IMR-90 (cell line): ENCODE measurements around the gene ZNF84. TPM values are rescaled to one million over a fixed set of nuclear protein-coding genes. Genes with fewer than 3 reads are reported as not detected.

Experiments
- ATAC-seq: fragments of 200-7000 bp; cut with Tn5 transposase; 2 replicates; pipeline ENCODE4 v1.9.1; 2020; ENCODE audit warnings: low read depth, mild to moderate bottlenecking, moderate library complexity
- BruUV-seq: library from RNA; stranded (reverse); fragments of 400-500 nt; replicated peaks from 2 replicates; lab custom pipeline; 2021; lab: Mats Ljungman, UMichigan
- CTCF ChIA-PET: fragments of 300-600 bp; formaldehyde crosslinking; extraction: SDS; loops from one replicate; lab custom pipeline; 2021; ENCODE audit warnings: antibody characterized with exemption; lab: Yijun Ruan, JAX
- POLR2A ChIA-PET: fragments of 300-600 bp; sonication (Branson Sonifier 250); formaldehyde crosslinking; loops from one replicate; lab custom pipeline; 2022; ENCODE audit warnings: antibody characterized with exemption; ENCODE audit not compliant: unreplicated experiment; lab: Charles Lee
- DNase-seq: peaks from one replicate; pipeline ENCODE4 v3.0.0; 2013
- H2AFZ ChIP-seq: replicated peaks from 2 replicates; pipeline ENCODE3; 2013; ENCODE audit warnings: low read length, mild to moderate bottlenecking; ENCODE audit not compliant: poor library complexity
- H2AK5ac ChIP-seq: 2 replicates; pipeline ENCODE4 v1.6.1; 2013; ENCODE audit warnings: low read depth, low read length, inconsistent platforms
- H2AK9ac ChIP-seq: replicated peaks from 2 replicates; pipeline ENCODE3; 2013; ENCODE audit warnings: mild to moderate bottlenecking, low read depth, low read length, moderate library complexity; ENCODE audit not compliant: poor library complexity
- H2BK120ac ChIP-seq: 2 replicates; pipeline ENCODE4 v1.6.1; 2013; ENCODE audit warnings: low read depth, low read length, inconsistent platforms
- H2BK15ac ChIP-seq: 3 replicates; pipeline ENCODE4 v1.6.1; 2013; ENCODE audit warnings: low read depth, low read length, inconsistent platforms
- H2BK20ac ChIP-seq: 2 replicates; pipeline ENCODE4 v1.6.1; 2013; ENCODE audit warnings: low read depth, mild to moderate bottlenecking, inconsistent platforms, low read length, moderate library complexity
- H2BK5ac ChIP-seq: 2 replicates; pipeline ENCODE4 v1.6.1; 2013; ENCODE audit warnings: mild to moderate bottlenecking, low read depth, low read length, inconsistent platforms; ENCODE audit not compliant: poor library complexity, severe bottlenecking
- H3K14ac ChIP-seq: replicated peaks from 2 replicates; pipeline ENCODE4 v1.6.1; 2013; ENCODE audit warnings: low read depth, low read length, inconsistent platforms
- H3K18ac ChIP-seq: 2 replicates; pipeline ENCODE4 v1.6.1; 2013; ENCODE audit warnings: low read depth, low read length, control low read depth
- H3K23ac ChIP-seq: 2 replicates; pipeline ENCODE4 v1.6.1; 2013; ENCODE audit warnings: low read depth, low read length, inconsistent platforms
- H3K27ac ChIP-seq: 2 replicates; pipeline ENCODE4 v1.5.1; 2013; ENCODE audit warnings: mild to moderate bottlenecking, control low read depth, low read length; ENCODE audit not compliant: insufficient read depth
- H3K27me3 ChIP-seq: 2 replicates; pipeline ENCODE4 v1.6.1; 2013; ENCODE audit warnings: low read length; ENCODE audit not compliant: control insufficient read depth, insufficient read depth
- H3K36me3 ChIP-seq: 2 replicates; pipeline ENCODE4 v1.6.1; 2013; ENCODE audit warnings: low read length, mixed read lengths; ENCODE audit not compliant: control insufficient read depth, insufficient read depth
- H3K4ac ChIP-seq: 2 replicates; pipeline ENCODE4 v1.6.1; 2013; ENCODE audit warnings: low read depth, low read length, inconsistent platforms
- H3K4me1 ChIP-seq: 2 replicates; pipeline ENCODE4 v1.6.1; 2013; ENCODE audit warnings: low read length, mixed read lengths; ENCODE audit not compliant: control insufficient read depth, insufficient read depth
- H3K4me2 ChIP-seq: 2 replicates; pipeline ENCODE4 v1.6.1; 2013; ENCODE audit warnings: low read depth, mild to moderate bottlenecking, control low read depth, low read length, moderate library complexity
- H3K4me3 ChIP-seq: 2 replicates; pipeline ENCODE4 v1.5.1; 2013; ENCODE audit warnings: low read depth, mild to moderate bottlenecking, control low read depth, low read length, moderate library complexity; ENCODE audit not compliant: insufficient read depth
- H3K56ac ChIP-seq: 2 replicates; pipeline ENCODE4 v1.6.1; 2013; ENCODE audit warnings: low read length, inconsistent platforms; ENCODE audit not compliant: insufficient read depth; ENCODE audit errors: extremely low read depth
- H3K79me1 ChIP-seq, 2 experiments: 2 replicates each; pipeline ENCODE4 v1.6.1; 2013; ENCODE audit warnings: low read length in 2 of 2, inconsistent platforms in 1 of 2, low read depth in 1 of 2
- H3K9ac ChIP-seq: 2 replicates; pipeline ENCODE4 v1.6.1; 2013; ENCODE audit warnings: low read depth, low read length, control low read depth
- H3K9me1 ChIP-seq: 2 replicates; pipeline ENCODE4 v1.6.1; 2013; ENCODE audit warnings: low read length, inconsistent platforms; ENCODE audit not compliant: insufficient read depth
- H3K9me3 ChIP-seq: 2 replicates; pipeline ENCODE4 v1.6.1; 2013; ENCODE audit warnings: low read length; ENCODE audit not compliant: control insufficient read depth, insufficient read depth
- H4K20me1 ChIP-seq: 2 replicates; pipeline ENCODE4 v1.6.1; 2013; ENCODE audit warnings: low read length, inconsistent platforms; ENCODE audit not compliant: insufficient read depth
- H4K5ac ChIP-seq: 2 replicates; pipeline ENCODE4 v1.6.1; 2013; ENCODE audit warnings: mild to moderate bottlenecking, low read depth, low read length, control low read depth
- H4K8ac ChIP-seq, 2 experiments: 2 replicates each; pipeline ENCODE4 v1.6.1; 2013; ENCODE audit warnings: low read depth in 2 of 2, low read length in 2 of 2, control low read depth in 1 of 2, inconsistent platforms in 1 of 2
- H4K91ac ChIP-seq: 2 replicates; pipeline ENCODE4 v1.6.1; 2013; ENCODE audit warnings: low read depth, low read length, inconsistent platforms; ENCODE audit not compliant: insufficient read depth
- BHLHE40 ChIP-seq: fragments of 150-350 bp; IDR thresholded peaks from 2 replicates; pipeline ENCODE4 v1.6.1; 2016; ENCODE audit warnings: mild to moderate bottlenecking, low read depth, low read length
- CEBPB ChIP-seq: IDR thresholded peaks from 2 replicates; pipeline ENCODE4 v1.6.1; 2012; ENCODE audit warnings: low read depth, low read length, improper control_type of control experiment
- CHD1 ChIP-seq: IDR thresholded peaks from 2 replicates; pipeline ENCODE4 v1.6.1; 2012; ENCODE audit warnings: low read depth, low read length, improper control_type of control experiment
- FOS ChIP-seq: fragments of 150-350 bp; IDR thresholded peaks from 2 replicates; pipeline ENCODE4 v1.6.1; 2016; ENCODE audit warnings: low read depth, low read length
- MAFK ChIP-seq: IDR thresholded peaks from 2 replicates; pipeline ENCODE4 v1.6.1; 2012; ENCODE audit warnings: low read depth, low read length, improper control_type of control experiment
- MAZ ChIP-seq: IDR thresholded peaks from 2 replicates; pipeline ENCODE4 v1.6.1; 2012; ENCODE audit warnings: low read depth, mild to moderate bottlenecking, low read length, improper control_type of control experiment, moderate library complexity, borderline replicate concordance
- NFE2L2 ChIP-seq: fragments of 150-350 bp; IDR thresholded peaks from 2 replicates; pipeline ENCODE4 v1.6.1; 2016; ENCODE audit warnings: low read depth, mild to moderate bottlenecking, low read length
- POLR2A ChIP-seq: IDR thresholded peaks from 2 replicates; pipeline ENCODE4 v1.6.1; 2012; ENCODE audit warnings: mild to moderate bottlenecking, low read depth, low read length
- RAD21 ChIP-seq: IDR thresholded peaks from 2 replicates; pipeline ENCODE4 v1.6.1; 2012; ENCODE audit warnings: low read length, improper control_type of control experiment
- RCOR1 ChIP-seq: IDR thresholded peaks from 2 replicates; pipeline ENCODE4 v1.6.1; 2012; ENCODE audit warnings: mild to moderate bottlenecking, low read length, improper control_type of control experiment; ENCODE audit not compliant: insufficient replicate concordance
- RFX5 ChIP-seq: IDR thresholded peaks from 2 replicates; pipeline ENCODE4 v1.8.0; 2012; ENCODE audit warnings: low read depth, mild to moderate bottlenecking, low read length, moderate library complexity
- SMC3 ChIP-seq: fragments of 150-350 bp; IDR thresholded peaks from 2 replicates; pipeline ENCODE4 v1.6.1; 2016; ENCODE audit warnings: low read depth, mild to moderate bottlenecking, antibody characterized with exemption, low read length, moderate library complexity
- WGBS, 2 experiments: methylation state at CpG; one replicate each; pipeline versions ENCODE4 v1.1.5 to v1.1.7; 2013; ENCODE audit warnings: missing lambda C conversion rate in 2 of 2; ENCODE audit not compliant: insufficient read length in 1 of 2; ENCODE audit errors: extremely low coverage in 2 of 2; 5-methylcytosine and 5-hydroxymethylcytosine counted together
- dilution Hi-C: fragments of 300-500 bp; cut with HindIII; formaldehyde crosslinking; loops from one replicate; pipeline ENCODE4 v1.14.3; 2018; ENCODE audit warnings: low sequenced_read_pairs; ENCODE audit not compliant: unreplicated experiment
- in situ Hi-C: fragments of 300-500 bp; cut with MboI; formaldehyde crosslinking; loops from 3 replicates; pipeline ENCODE4 v1.14.3; 2019; ENCODE audit warnings: low sequenced_read_pairs, inconsistent platforms, mixed read lengths
- intact Hi-C: fragments of 100-400 bp; cut with micrococcal nuclease; formaldehyde crosslinking; loops from 2 replicates; pipeline ENCODE4 v1.10.0; 2022
- polyA plus RNA-seq, 3 experiments: library from polyadenylated mRNA; depleted of rRNA; stranded (reverse); fragments of >200 nt; gene quantifications; 2 replicates each; pipeline ENCODE4 v1.2.3, GENCODE V29; 2012; ENCODE audit warnings: low replicate concordance in 1 of 3
- total RNA-seq: library from RNA; depleted of rRNA; stranded (reverse); fragments of >200 nt; gene quantifications from 2 replicates; pipeline ENCODE4 v1.2.3, GENCODE V29; 2012
- TF ChIP-seq, protein P1 (sequence below): conservative IDR thresholded peaks from 2 replicates; pipeline ENCODE4 v1.5.1; 2012; ENCODE audit warnings: mild to moderate bottlenecking, low read depth, low read length, improper control_type of control experiment
- TF ChIP-seq, protein P2 (sequence below): fragments of 150-350 bp; IDR thresholded peaks from 2 replicates; pipeline ENCODE4 v1.6.1; 2017; ENCODE audit warnings: mild to moderate bottlenecking, antibody characterized with exemption, low read length, low read depth
- TF ChIP-seq, protein P3 (sequence below): fragments of 150-350 bp; IDR thresholded peaks from 2 replicates; pipeline ENCODE4 v1.6.1; 2016; ENCODE audit warnings: low read depth, mild to moderate bottlenecking, low read length, moderate library complexity, borderline replicate concordance

ZNF84 gene
- total and polyA plus RNA-seq, 2 of the 4 experiments (the other 2 are of a cell fraction), result 14.9 to 38.5 TPM

DNA sequence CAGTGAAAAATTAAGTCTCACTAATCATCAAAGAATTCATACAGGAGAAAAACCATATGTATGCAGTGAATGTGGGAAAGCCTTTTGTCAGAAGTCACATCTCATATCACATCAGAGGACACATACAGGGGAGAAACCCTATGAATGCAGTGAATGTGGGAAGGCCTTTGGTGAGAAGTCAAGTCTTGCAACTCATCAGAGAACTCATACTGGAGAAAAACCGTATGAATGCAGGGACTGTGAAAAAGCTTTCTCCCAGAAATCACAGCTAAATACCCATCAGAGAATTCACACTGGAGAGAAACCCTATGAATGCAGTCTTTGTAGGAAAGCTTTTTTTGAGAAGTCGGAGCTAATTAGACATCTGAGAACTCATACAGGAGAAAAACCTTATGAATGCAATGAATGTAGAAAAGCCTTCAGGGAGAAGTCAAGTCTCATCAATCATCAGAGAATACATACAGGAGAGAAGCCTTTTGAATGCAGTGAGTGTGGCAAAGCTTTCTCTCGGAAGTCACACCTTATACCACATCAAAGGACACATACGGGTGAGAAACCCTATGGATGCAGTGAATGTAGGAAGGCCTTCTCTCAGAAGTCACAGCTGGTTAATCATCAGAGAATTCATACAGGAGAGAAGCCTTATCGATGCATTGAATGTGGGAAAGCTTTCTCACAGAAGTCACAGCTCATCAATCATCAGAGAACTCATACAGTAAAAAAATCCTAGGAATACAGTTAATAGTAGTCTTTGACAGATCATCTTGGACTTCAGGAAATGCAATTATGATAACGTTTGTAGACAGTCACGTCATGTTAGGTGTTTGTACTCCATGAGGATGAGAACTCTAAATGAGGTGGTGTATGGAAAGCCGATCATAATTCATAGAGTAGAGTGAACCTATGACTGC lies 21.1 kb downstream of the ZNF84 start:
- no peaks in the 10 kb centered on the region for H3K4me1 ChIP-seq
- H2AFZ ChIP-seq, result no peak overlapping the region
- H3K4me3 ChIP-seq, result no peak overlapping the region
- no peak overlapping the region for H2BK20ac ChIP-seq
- H3K9me1 ChIP-seq, result no peaks in the 10 kb centered on the region
- no TSS peak for BruUV-seq
- H3K27ac ChIP-seq, result no peak overlapping the region
- no peak for ATAC-seq
- in situ Hi-C loops, result no loop called here
- WGBS, 2 experiments, result no CpG with 5 or more reads among the region's 8 CpGs
- H4K5ac ChIP-seq, result no peak overlapping the region
- H2BK120ac ChIP-seq, result no peak overlapping the region
- H2BK5ac ChIP-seq, result no peak overlapping the region
- no peak overlapping the region for H4K91ac ChIP-seq
- H3K36me3 ChIP-seq, result peaks cover 31% of the 10 kb centered on the region
- no peak overlapping the region for H2AK5ac ChIP-seq
- H3K56ac ChIP-seq, result no peak overlapping the region
- no peak overlapping the region for H3K9ac ChIP-seq
- H3K23ac ChIP-seq, result no peak overlapping the region
- H3K4ac ChIP-seq, result no peak overlapping the region
- no peak overlapping the region for H4K8ac ChIP-seq
- intact Hi-C loops, result no loop called here
- H3K9me3 ChIP-seq, result peaks cover 77% of the 10 kb centered on the region
- H3K14ac ChIP-seq, result no peak overlapping the region
- H3K79me1 ChIP-seq, result no peaks in the 10 kb centered on the region
- no peak overlapping the region for H3K18ac ChIP-seq
- no peak overlapping the region for H3K4me2 ChIP-seq
- ChIA-PET POLR2A (interaction anchor here (0.6 kb wide), 1 partner anchor 10 kb away, joined by 3 read pairs; no protein-coding TSS in a partner anchor), CTCF (no interaction called here)
- no peaks in the 10 kb centered on the region for H4K20me1 ChIP-seq
- no peak overlapping the region for H2BK15ac ChIP-seq
- no peak overlapping the region for H2AK9ac ChIP-seq
- dilution Hi-C loops, result no loop called here
- H3K27me3 ChIP-seq, result no peaks in the 10 kb centered on the region
- DNase-seq, result peak; percentile 2
- no peak for TF ChIP-seq FOS
- no peak for TF ChIP-seq MAFK
- no peak for TF ChIP-seq RCOR1
- TF ChIP-seq CHD1, result no peak
- TF ChIP-seq CEBPB, result no peak
- TF ChIP-seq RFX5, result no peak
- TF ChIP-seq, protein P1, sequence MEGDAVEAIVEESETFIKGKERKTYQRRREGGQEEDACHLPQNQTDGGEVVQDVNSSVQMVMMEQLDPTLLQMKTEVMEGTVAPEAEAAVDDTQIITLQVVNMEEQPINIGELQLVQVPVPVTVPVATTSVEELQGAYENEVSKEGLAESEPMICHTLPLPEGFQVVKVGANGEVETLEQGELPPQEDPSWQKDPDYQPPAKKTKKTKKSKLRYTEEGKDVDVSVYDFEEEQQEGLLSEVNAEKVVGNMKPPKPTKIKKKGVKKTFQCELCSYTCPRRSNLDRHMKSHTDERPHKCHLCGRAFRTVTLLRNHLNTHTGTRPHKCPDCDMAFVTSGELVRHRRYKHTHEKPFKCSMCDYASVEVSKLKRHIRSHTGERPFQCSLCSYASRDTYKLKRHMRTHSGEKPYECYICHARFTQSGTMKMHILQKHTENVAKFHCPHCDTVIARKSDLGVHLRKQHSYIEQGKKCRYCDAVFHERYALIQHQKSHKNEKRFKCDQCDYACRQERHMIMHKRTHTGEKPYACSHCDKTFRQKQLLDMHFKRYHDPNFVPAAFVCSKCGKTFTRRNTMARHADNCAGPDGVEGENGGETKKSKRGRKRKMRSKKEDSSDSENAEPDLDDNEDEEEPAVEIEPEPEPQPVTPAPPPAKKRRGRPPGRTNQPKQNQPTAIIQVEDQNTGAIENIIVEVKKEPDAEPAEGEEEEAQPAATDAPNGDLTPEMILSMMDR, result no peak
- no peak for TF ChIP-seq POLR2A
- TF ChIP-seq BHLHE40, result no peak
- TF ChIP-seq NFE2L2, result no peak
- TF ChIP-seq, protein P2, sequence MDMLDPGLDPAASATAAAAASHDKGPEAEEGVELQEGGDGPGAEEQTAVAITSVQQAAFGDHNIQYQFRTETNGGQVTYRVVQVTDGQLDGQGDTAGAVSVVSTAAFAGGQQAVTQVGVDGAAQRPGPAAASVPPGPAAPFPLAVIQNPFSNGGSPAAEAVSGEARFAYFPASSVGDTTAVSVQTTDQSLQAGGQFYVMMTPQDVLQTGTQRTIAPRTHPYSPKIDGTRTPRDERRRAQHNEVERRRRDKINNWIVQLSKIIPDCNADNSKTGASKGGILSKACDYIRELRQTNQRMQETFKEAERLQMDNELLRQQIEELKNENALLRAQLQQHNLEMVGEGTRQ, result no peak
- no peak for TF ChIP-seq SMC3
- TF ChIP-seq, protein P3, sequence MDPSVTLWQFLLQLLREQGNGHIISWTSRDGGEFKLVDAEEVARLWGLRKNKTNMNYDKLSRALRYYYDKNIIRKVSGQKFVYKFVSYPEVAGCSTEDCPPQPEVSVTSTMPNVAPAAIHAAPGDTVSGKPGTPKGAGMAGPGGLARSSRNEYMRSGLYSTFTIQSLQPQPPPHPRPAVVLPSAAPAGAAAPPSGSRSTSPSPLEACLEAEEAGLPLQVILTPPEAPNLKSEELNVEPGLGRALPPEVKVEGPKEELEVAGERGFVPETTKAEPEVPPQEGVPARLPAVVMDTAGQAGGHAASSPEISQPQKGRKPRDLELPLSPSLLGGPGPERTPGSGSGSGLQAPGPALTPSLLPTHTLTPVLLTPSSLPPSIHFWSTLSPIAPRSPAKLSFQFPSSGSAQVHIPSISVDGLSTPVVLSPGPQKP, result no peak
- no peak for TF ChIP-seq RAD21
- TF ChIP-seq MAZ, result no peak
